ENCODE measurements around the gene KCNN3. TPM values are rescaled to one million over a fixed set of nuclear protein-coding genes. Genes with fewer than 3 reads are reported as not detected.

The KCNN3 gene
- total RNA-seq, 4 donors from 2014 or later = 3.6 to 17.0 (median 12.4) TPM

- Histone ChIP-seq H3K27ac (replicated peaks in 1 of 4) (no peak overlapping the region), H3K4me3 (no peak overlapping the region), H3K9me3 (no peaks in the 10 kb centered on the region), H3K36me3 (no peaks in the 10 kb centered on the region), H3K4me1 (no peaks in the 10 kb centered on the region), H3K27me3 (no peaks in the 10 kb centered on the region)
- intact Hi-C loops (cut with DNase I) = no loop called here
- WGBS = 79% methylated on average over 1 of the region's 1 CpG
- no peak for DNase-seq (ENCODE audit: extremely low spot score)
- TF ChIP-seq EP300 (IDR thresholded peaks at IDR 0.05) (no peak), POLR2A (IDR thresholded peaks at IDR 0.05; ENCODE audit: low read depth) (no peak), CTCF (IDR thresholded peaks at IDR 0.05) (no peak), POLR2AphosphoS5 (IDR thresholded peaks at IDR 0.05) (no peak)
These were observed 31.5 kb upstream of the KCNN3 start for GRCh38 chr1:154901591-154901990.

- TF ChIP-seq CTCF (IDR thresholded peaks at IDR 0.05) (no peak), EP300 (IDR thresholded peaks at IDR 0.05) (no peak), POLR2AphosphoS5 (IDR thresholded peaks at IDR 0.05) (no peak), POLR2A (IDR thresholded peaks at IDR 0.05; ENCODE audit: low read depth) (no peak)
- H3K27me3 ChIP-seq = no peaks in the 10 kb centered on the region
- H3K27ac ChIP-seq (replicated peaks in 1 of 4) = no peak overlapping the region
- intact Hi-C loops (cut with DNase I) = no loop called here
- DNase-seq (ENCODE audit: extremely low spot score) = no peak
- H3K9me3 ChIP-seq = no peaks in the 10 kb centered on the region
- WGBS = 91% methylated on average over 6 of the region's 6 CpGs
- H3K4me3 ChIP-seq = no peak overlapping the region
- H3K36me3 ChIP-seq = no peaks in the 10 kb centered on the region
- no peaks in the 10 kb centered on the region for H3K4me1 ChIP-seq
These were observed 29.0 kb upstream of the KCNN3 start for GRCh38 chr1:154899041-154899440.

GRCh38 chr1:154896771-154897286, 26.7 kb upstream of the KCNN3 start:
- H3K36me3 ChIP-seq = no peaks in the 10 kb centered on the region
- H3K4me1 ChIP-seq = no peaks in the 10 kb centered on the region
- no peaks in the 10 kb centered on the region for H3K27me3 ChIP-seq
- DNase-seq (ENCODE audit: extremely low spot score) = no peak
- TF ChIP-seq CTCF (IDR thresholded peaks at IDR 0.05) (no peak), POLR2AphosphoS5 (IDR thresholded peaks at IDR 0.05) (no peak), POLR2A (IDR thresholded peaks at IDR 0.05; ENCODE audit: low read depth) (no peak), EP300 (IDR thresholded peaks at IDR 0.05) (no peak)
- intact Hi-C loops (cut with DNase I) = no loop called here
- H3K4me3 ChIP-seq = no peak overlapping the region
- no peak overlapping the region for H3K27ac ChIP-seq (replicated peaks in 1 of 4)
- no peaks in the 10 kb centered on the region for H3K9me3 ChIP-seq
- 79% methylated on average over 10 of the region's 10 CpGs for WGBS

- no peak for DNase-seq (ENCODE audit: extremely low spot score)
- Histone ChIP-seq H3K9me3 (no peaks in the 10 kb centered on the region), H3K36me3 (no peaks in the 10 kb centered on the region), H3K27ac (replicated peaks in 1 of 4) (no peak overlapping the region), H3K4me1 (no peaks in the 10 kb centered on the region), H3K4me3 (no peak overlapping the region), H3K27me3 (no peaks in the 10 kb centered on the region)
- intact Hi-C loops (cut with DNase I) = no loop called here
- TF ChIP-seq EP300 (IDR thresholded peaks at IDR 0.05) (no peak), CTCF (IDR thresholded peaks at IDR 0.05) (no peak), POLR2A (IDR thresholded peaks at IDR 0.05; ENCODE audit: low read depth) (no peak), POLR2AphosphoS5 (IDR thresholded peaks at IDR 0.05) (no peak)
- WGBS = 58% methylated on average over 7 of the region's 7 CpGs
These were observed 25.7 kb upstream of the KCNN3 start for GRCh38 chr1:154895798-154896197.

- no peaks in the 10 kb centered on the region for H3K9me3 ChIP-seq
- intact Hi-C loops (cut with DNase I) = no loop called here
- H3K27ac ChIP-seq (replicated peaks in 1 of 4) = no peak overlapping the region
- H3K36me3 ChIP-seq = no peaks in the 10 kb centered on the region
- H3K4me3 ChIP-seq = no peak overlapping the region
- no peaks in the 10 kb centered on the region for H3K4me1 ChIP-seq
- H3K27me3 ChIP-seq = peaks cover 0 to 4% (median 0%) of the 10 kb centered on the region in 4 donors
- DNase-seq (ENCODE audit: extremely low spot score) = no peak
- TF ChIP-seq POLR2A (IDR thresholded peaks at IDR 0.05; ENCODE audit: low read depth) = no peak
- no peak for TF ChIP-seq EP300 (IDR thresholded peaks at IDR 0.05)
- TF ChIP-seq CTCF (IDR thresholded peaks at IDR 0.05) = no peak
- no peak for TF ChIP-seq POLR2AphosphoS5 (IDR thresholded peaks at IDR 0.05)
- 69% methylated on average over 1 of the region's 1 CpG for WGBS
These were observed 21.4 kb upstream of the KCNN3 start for GRCh38 chr1:154891452-154891851.

All from esophagus muscularis mucosa (tissue), 4 donors.